IMR-90 (cell line): ENCODE measurements around the gene KIAA0513. TPM values are rescaled to one million over a fixed set of nuclear protein-coding genes. Genes with fewer than 3 reads are reported as not detected.

Experiments used
- ATAC-seq: fragments of 200-7000 bp; cut with Tn5 transposase; 2 replicates; pipeline ENCODE4 v1.9.1; 2020; ENCODE audit warnings: low read depth, mild to moderate bottlenecking, moderate library complexity
- BruUV-seq: library from RNA; stranded (reverse); fragments of 400-500 nt; replicated peaks from 2 replicates; lab custom pipeline; 2021; lab: Mats Ljungman, UMichigan
- CTCF ChIA-PET: fragments of 300-600 bp; formaldehyde crosslinking; extraction: SDS; loops from one replicate; lab custom pipeline; 2021; ENCODE audit warnings: antibody characterized with exemption; lab: Yijun Ruan, JAX
- POLR2A ChIA-PET: fragments of 300-600 bp; sonication (Branson Sonifier 250); formaldehyde crosslinking; loops from one replicate; lab custom pipeline; 2022; ENCODE audit warnings: antibody characterized with exemption; ENCODE audit not compliant: unreplicated experiment; lab: Charles Lee
- DNase-seq: peaks from one replicate; pipeline ENCODE4 v3.0.0; 2013
- H2AFZ ChIP-seq: replicated peaks from 2 replicates; pipeline ENCODE3; 2013; ENCODE audit warnings: low read length, mild to moderate bottlenecking; ENCODE audit not compliant: poor library complexity
- H2AK5ac ChIP-seq: 2 replicates; pipeline ENCODE4 v1.6.1; 2013; ENCODE audit warnings: low read depth, low read length, inconsistent platforms
- H2AK9ac ChIP-seq: replicated peaks from 2 replicates; pipeline ENCODE3; 2013; ENCODE audit warnings: mild to moderate bottlenecking, low read depth, low read length, moderate library complexity; ENCODE audit not compliant: poor library complexity
- H2BK120ac ChIP-seq: 2 replicates; pipeline ENCODE4 v1.6.1; 2013; ENCODE audit warnings: low read depth, low read length, inconsistent platforms
- H2BK15ac ChIP-seq: 3 replicates; pipeline ENCODE4 v1.6.1; 2013; ENCODE audit warnings: low read depth, low read length, inconsistent platforms
- H2BK20ac ChIP-seq: 2 replicates; pipeline ENCODE4 v1.6.1; 2013; ENCODE audit warnings: low read depth, mild to moderate bottlenecking, inconsistent platforms, low read length, moderate library complexity
- H2BK5ac ChIP-seq: 2 replicates; pipeline ENCODE4 v1.6.1; 2013; ENCODE audit warnings: mild to moderate bottlenecking, low read depth, low read length, inconsistent platforms; ENCODE audit not compliant: poor library complexity, severe bottlenecking
- H3K14ac ChIP-seq: replicated peaks from 2 replicates; pipeline ENCODE4 v1.6.1; 2013; ENCODE audit warnings: low read depth, low read length, inconsistent platforms
- H3K18ac ChIP-seq: 2 replicates; pipeline ENCODE4 v1.6.1; 2013; ENCODE audit warnings: low read depth, low read length, control low read depth
- H3K23ac ChIP-seq: 2 replicates; pipeline ENCODE4 v1.6.1; 2013; ENCODE audit warnings: low read depth, low read length, inconsistent platforms
- H3K27ac ChIP-seq: 2 replicates; pipeline ENCODE4 v1.5.1; 2013; ENCODE audit warnings: mild to moderate bottlenecking, control low read depth, low read length; ENCODE audit not compliant: insufficient read depth
- H3K27me3 ChIP-seq: 2 replicates; pipeline ENCODE4 v1.6.1; 2013; ENCODE audit warnings: low read length; ENCODE audit not compliant: control insufficient read depth, insufficient read depth
- H3K36me3 ChIP-seq: 2 replicates; pipeline ENCODE4 v1.6.1; 2013; ENCODE audit warnings: low read length, mixed read lengths; ENCODE audit not compliant: control insufficient read depth, insufficient read depth
- H3K4ac ChIP-seq: 2 replicates; pipeline ENCODE4 v1.6.1; 2013; ENCODE audit warnings: low read depth, low read length, inconsistent platforms
- H3K4me1 ChIP-seq: 2 replicates; pipeline ENCODE4 v1.6.1; 2013; ENCODE audit warnings: low read length, mixed read lengths; ENCODE audit not compliant: control insufficient read depth, insufficient read depth
- H3K4me2 ChIP-seq: 2 replicates; pipeline ENCODE4 v1.6.1; 2013; ENCODE audit warnings: low read depth, mild to moderate bottlenecking, control low read depth, low read length, moderate library complexity
- H3K4me3 ChIP-seq: 2 replicates; pipeline ENCODE4 v1.5.1; 2013; ENCODE audit warnings: low read depth, mild to moderate bottlenecking, control low read depth, low read length, moderate library complexity; ENCODE audit not compliant: insufficient read depth
- H3K56ac ChIP-seq: 2 replicates; pipeline ENCODE4 v1.6.1; 2013; ENCODE audit warnings: low read length, inconsistent platforms; ENCODE audit not compliant: insufficient read depth; ENCODE audit errors: extremely low read depth
- H3K79me1 ChIP-seq, 2 experiments: 2 replicates each; pipeline ENCODE4 v1.6.1; 2013; ENCODE audit warnings: low read length in 2 of 2, inconsistent platforms in 1 of 2, low read depth in 1 of 2
- H3K9ac ChIP-seq: 2 replicates; pipeline ENCODE4 v1.6.1; 2013; ENCODE audit warnings: low read depth, low read length, control low read depth
- H3K9me1 ChIP-seq: 2 replicates; pipeline ENCODE4 v1.6.1; 2013; ENCODE audit warnings: low read length, inconsistent platforms; ENCODE audit not compliant: insufficient read depth
- H3K9me3 ChIP-seq: 2 replicates; pipeline ENCODE4 v1.6.1; 2013; ENCODE audit warnings: low read length; ENCODE audit not compliant: control insufficient read depth, insufficient read depth
- H4K20me1 ChIP-seq: 2 replicates; pipeline ENCODE4 v1.6.1; 2013; ENCODE audit warnings: low read length, inconsistent platforms; ENCODE audit not compliant: insufficient read depth
- H4K5ac ChIP-seq: 2 replicates; pipeline ENCODE4 v1.6.1; 2013; ENCODE audit warnings: mild to moderate bottlenecking, low read depth, low read length, control low read depth
- H4K8ac ChIP-seq, 2 experiments: 2 replicates each; pipeline ENCODE4 v1.6.1; 2013; ENCODE audit warnings: low read depth in 2 of 2, low read length in 2 of 2, control low read depth in 1 of 2, inconsistent platforms in 1 of 2
- H4K91ac ChIP-seq: 2 replicates; pipeline ENCODE4 v1.6.1; 2013; ENCODE audit warnings: low read depth, low read length, inconsistent platforms; ENCODE audit not compliant: insufficient read depth
- ELK1 ChIP-seq: fragments of 150-350 bp; IDR thresholded peaks from 2 replicates; pipeline ENCODE4 v1.6.1; 2016; ENCODE audit warnings: low read depth, mild to moderate bottlenecking, low read length, moderate library complexity, borderline replicate concordance
- WGBS, 2 experiments: methylation state at CpG; one replicate each; pipeline versions ENCODE4 v1.1.5 to v1.1.7; 2013; ENCODE audit warnings: missing lambda C conversion rate in 2 of 2; ENCODE audit not compliant: insufficient read length in 1 of 2; ENCODE audit errors: extremely low coverage in 2 of 2; 5-methylcytosine and 5-hydroxymethylcytosine counted together
- dilution Hi-C: fragments of 300-500 bp; cut with HindIII; formaldehyde crosslinking; loops from one replicate; pipeline ENCODE4 v1.14.3; 2018; ENCODE audit warnings: low sequenced_read_pairs; ENCODE audit not compliant: unreplicated experiment
- in situ Hi-C: fragments of 300-500 bp; cut with MboI; formaldehyde crosslinking; loops from 3 replicates; pipeline ENCODE4 v1.14.3; 2019; ENCODE audit warnings: low sequenced_read_pairs, inconsistent platforms, mixed read lengths
- intact Hi-C: fragments of 100-400 bp; cut with micrococcal nuclease; formaldehyde crosslinking; loops from 2 replicates; pipeline ENCODE4 v1.10.0; 2022
- polyA plus RNA-seq, 3 experiments: library from polyadenylated mRNA; depleted of rRNA; stranded (reverse); fragments of >200 nt; gene quantifications; 2 replicates each; pipeline ENCODE4 v1.2.3, GENCODE V29; 2012; ENCODE audit warnings: low replicate concordance in 1 of 3
- total RNA-seq: library from RNA; depleted of rRNA; stranded (reverse); fragments of >200 nt; gene quantifications from 2 replicates; pipeline ENCODE4 v1.2.3, GENCODE V29; 2012; rRNA removed

The KIAA0513 gene
- total and polyA plus RNA-seq, 2 of the 4 experiments (the other 2 are of a cell fraction), result 9.5 TPM

- Histone ChIP-seq H3K18ac (no peak overlapping the region), H2BK15ac (no peak overlapping the region), H3K4me3 (no peak overlapping the region), H2BK120ac (no peak overlapping the region), H3K27ac (no peak overlapping the region), H3K56ac (no peak overlapping the region), H4K20me1 (no peaks in the 10 kb centered on the region), H3K9ac (no peak overlapping the region), H3K27me3 (peaks cover 4% of the 10 kb centered on the region), H4K91ac (no peak overlapping the region), H2AK5ac (no peak overlapping the region), H4K5ac (no peak overlapping the region), H3K9me1 (peaks cover 6% of the 10 kb centered on the region; the same call in 1 of the 2 replicates), H3K14ac (no peak overlapping the region), H3K4me1 (peaks cover 10% of the 10 kb centered on the region; the same call in 1 of the 2 replicates), H3K79me1 (no peaks in the 10 kb centered on the region), H2BK20ac (no peak overlapping the region), H2AK9ac (no peak overlapping the region), H3K23ac (no peak overlapping the region), H3K36me3 (no peaks in the 10 kb centered on the region), H4K8ac (no peak overlapping the region), H3K9me3 (peaks cover 4% of the 10 kb centered on the region; the same call in 1 of the 2 replicates), H2BK5ac (no peak overlapping the region), H3K4ac (no peak overlapping the region), H3K4me2 (no peak overlapping the region), H2AFZ (no peak overlapping the region)
- ATAC-seq, result no peak
- no TSS peak for BruUV-seq
- no peak for DNase-seq
- intact Hi-C loops (no loop called here), in situ Hi-C loops (no loop called here), dilution Hi-C loops (no loop called here)
- TF ChIP-seq ELK1, result no peak
- ChIA-PET POLR2A (interaction anchor here (0.6 kb wide), 1 partner anchor 21 kb away, joined by 6 read pairs; no protein-coding TSS in a partner anchor), CTCF (no interaction called here)
- whole genome bisulfite sequencing, 2 experiments, result 82% methylated on average over 13 of the region's 19 CpGs; no CpG with 5 or more reads in 1 of the 2 experiments
Measured at GRCh38 chr16:85142771-85143211, 115.2 kb downstream of the KIAA0513 start.

Other genes with a start within 250 kb of the KIAA0513 start
- 35.0 and 37.5 TPM in 2 replicates for gene CRISPLD2, start 207.8 kb upstream of the KIAA0513 start, total RNA-seq
- 21.3 and 23.1 TPM in 2 replicates for gene CRISPLD2, start 207.8 kb upstream of the KIAA0513 start, polyA plus RNA-seq (2012; rRNA removed)
- gene ZDHHC7, start 16.3 kb upstream of the KIAA0513 start, total RNA-seq, result 80.1 and 81.1 TPM in 2 replicates
- 97.1 and 104 TPM in 2 replicates for gene ZDHHC7, start 16.3 kb upstream of the KIAA0513 start, polyA plus RNA-seq (2012; rRNA removed)
- 0.18 TPM in 1 of 2 replicates, not detected in the other for gene CIBAR2, start 84.7 kb downstream of the KIAA0513 start, total RNA-seq
- gene CIBAR2, start 84.7 kb downstream of the KIAA0513 start, polyA plus RNA-seq (2012; rRNA removed), result 0.16 and 0.24 TPM in 2 replicates